Measurements from ENCODE around the gene GPR171. TPM values are rescaled to one million over a fixed set of nuclear protein-coding genes. Genes with fewer than 3 reads are reported as not detected.

GPR171 gene
- total RNA-seq, 2 experiments from 2014 or later, result 91.8 to 101 TPM

DNA sequence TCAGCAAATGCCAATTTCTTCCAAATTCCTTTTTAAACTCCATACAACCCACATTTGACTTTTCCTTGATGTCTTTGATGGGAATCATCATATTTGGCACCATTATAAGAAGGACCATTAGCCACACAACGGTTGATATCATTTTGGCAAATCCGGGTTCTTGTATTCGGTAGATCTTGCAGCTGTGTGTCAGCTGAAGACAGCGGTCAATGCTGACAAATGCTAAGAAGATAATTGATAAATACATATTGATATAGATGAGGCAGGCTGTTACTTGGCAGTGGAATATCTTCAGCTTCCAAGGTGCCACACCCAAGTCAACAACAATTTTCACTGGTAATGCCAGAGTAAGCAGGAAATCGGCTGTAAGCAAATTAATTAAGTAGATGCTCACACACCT, 4.2 kb downstream of the GPR171 start:
- peaks cover 41% of the 10 kb centered on the region for H3K4me1 Mint-ChIP-seq (ENCODE audit: low read depth)

DNA sequence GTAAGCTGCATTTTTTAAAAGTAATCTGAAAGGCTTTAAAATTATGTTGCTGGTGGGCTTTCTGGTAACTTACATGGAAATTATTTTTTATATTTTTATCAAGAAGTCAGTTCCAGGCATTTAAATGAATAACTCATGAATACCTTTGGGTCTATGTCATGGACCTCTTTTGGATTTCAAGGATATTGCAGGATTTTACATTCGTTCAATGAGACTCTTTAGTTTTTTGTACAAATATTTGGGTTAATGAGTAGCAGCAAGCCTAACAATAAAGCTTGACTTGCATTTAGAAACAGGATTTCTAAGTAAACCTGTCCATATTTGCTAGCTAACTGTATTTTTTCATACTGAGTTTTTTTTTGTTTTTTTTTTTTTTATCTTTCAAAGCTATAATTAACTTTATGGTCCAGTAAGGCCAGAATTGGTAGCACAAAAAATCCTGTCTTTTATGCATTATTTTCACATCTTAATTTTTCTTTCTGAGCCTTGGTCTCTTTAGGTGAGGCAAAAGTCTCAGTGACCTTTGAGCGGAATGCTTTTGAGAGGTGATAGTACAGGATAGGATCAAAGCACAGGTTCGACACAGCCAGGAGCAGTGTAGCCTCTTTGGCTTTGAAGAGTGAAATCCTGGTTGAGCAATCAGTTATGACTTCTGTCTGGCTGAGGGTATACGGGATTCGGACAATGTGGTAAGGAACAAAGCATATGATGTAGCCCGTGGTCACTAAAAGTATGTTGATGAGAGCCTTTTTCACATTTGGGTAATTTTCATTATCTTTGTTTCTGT, 4.8 kb downstream of the GPR171 start:
- peaks cover 80% of the 10 kb centered on the region for H3K36me3 Mint-ChIP-seq (ENCODE audit: low read depth)
- CTCF ChIA-PET, result interaction anchor here (1.2 to 2.0 kb wide), 6 partner anchors 9 to 30 kb away, joined by 3 to 6 read pairs (median 4); no protein-coding TSS in a partner anchor
- H3K4me1 Mint-ChIP-seq (ENCODE audit: low read depth), result peaks cover 41% of the 10 kb centered on the region

More for the DNA sequence above, 4.2 kb downstream of the GPR171 start:
- POLR2A ChIA-PET, result interaction anchor here (0.7 to 6.9 kb wide), 7 partner anchors 9 to 438 kb away, joined by 3 to 49 read pairs (median 7); partner anchors contain the start of gene SIAH2
- Mint-ChIP-seq H3K4me3 (peak overlapping the region; percentile 87), H3K9me3 (peaks cover 8% of the 10 kb centered on the region), H3K36me3 (ENCODE audit: low read depth) (peaks cover 76% of the 10 kb centered on the region), H3K27ac (peak overlapping the region; percentile 96), H3K27me3 (no peaks in the 10 kb centered on the region)
- DNase-seq (no peak), ATAC-seq (no peak)
- intact Hi-C loops (cut with micrococcal nuclease), result no loop called here
- CTCF ChIA-PET, result interaction anchor here (1.3 kb wide), 1 partner anchor 13 kb away, joined by 3 read pairs; no protein-coding TSS in a partner anchor
- TF ChIP-seq, protein P1, sequence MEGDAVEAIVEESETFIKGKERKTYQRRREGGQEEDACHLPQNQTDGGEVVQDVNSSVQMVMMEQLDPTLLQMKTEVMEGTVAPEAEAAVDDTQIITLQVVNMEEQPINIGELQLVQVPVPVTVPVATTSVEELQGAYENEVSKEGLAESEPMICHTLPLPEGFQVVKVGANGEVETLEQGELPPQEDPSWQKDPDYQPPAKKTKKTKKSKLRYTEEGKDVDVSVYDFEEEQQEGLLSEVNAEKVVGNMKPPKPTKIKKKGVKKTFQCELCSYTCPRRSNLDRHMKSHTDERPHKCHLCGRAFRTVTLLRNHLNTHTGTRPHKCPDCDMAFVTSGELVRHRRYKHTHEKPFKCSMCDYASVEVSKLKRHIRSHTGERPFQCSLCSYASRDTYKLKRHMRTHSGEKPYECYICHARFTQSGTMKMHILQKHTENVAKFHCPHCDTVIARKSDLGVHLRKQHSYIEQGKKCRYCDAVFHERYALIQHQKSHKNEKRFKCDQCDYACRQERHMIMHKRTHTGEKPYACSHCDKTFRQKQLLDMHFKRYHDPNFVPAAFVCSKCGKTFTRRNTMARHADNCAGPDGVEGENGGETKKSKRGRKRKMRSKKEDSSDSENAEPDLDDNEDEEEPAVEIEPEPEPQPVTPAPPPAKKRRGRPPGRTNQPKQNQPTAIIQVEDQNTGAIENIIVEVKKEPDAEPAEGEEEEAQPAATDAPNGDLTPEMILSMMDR (IDR thresholded peaks at IDR 0.05), result no peak

DNA sequence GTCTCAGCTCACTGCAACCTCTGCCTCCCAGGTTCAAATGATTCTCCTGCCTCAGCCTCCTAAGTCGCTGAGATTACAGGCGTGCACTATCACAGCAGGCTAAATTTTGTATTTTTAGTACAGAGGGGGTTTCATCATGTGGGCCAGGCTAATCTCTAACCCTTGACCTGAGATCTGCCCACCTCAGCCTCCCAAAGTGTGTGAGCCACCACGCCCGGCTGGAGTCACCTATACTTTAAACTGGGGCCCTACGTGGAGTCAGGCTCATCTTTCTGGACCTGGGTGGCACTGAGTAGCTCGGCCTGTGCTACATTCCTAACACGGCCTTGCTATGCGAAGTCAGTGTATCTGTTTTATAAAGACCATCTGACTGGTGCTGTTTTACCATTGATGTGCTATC, 5.8 kb downstream of the GPR171 start:
- Mint-ChIP-seq H3K4me3 (no peak overlapping the region), H3K36me3 (ENCODE audit: low read depth) (peaks cover 79% of the 10 kb centered on the region), H3K27me3 (no peaks in the 10 kb centered on the region), H3K4me1 (ENCODE audit: low read depth) (peaks cover 49% of the 10 kb centered on the region), H3K27ac (peak overlapping the region; percentile 76), H3K9me3 (peaks cover 10% of the 10 kb centered on the region)
- no peak for DNase-seq
- intact Hi-C loops (cut with micrococcal nuclease), result no loop called here
- no peak for ATAC-seq
- TF ChIP-seq, protein P1 (IDR thresholded peaks at IDR 0.05), result no peak
- ChIA-PET CTCF (interaction anchor here (0.8 to 2.0 kb wide), 8 partner anchors 8 to 31 kb away, joined by 3 to 8 read pairs (median 4); no protein-coding TSS in a partner anchor), POLR2A (interaction anchor here (0.7 to 6.9 kb wide), 9 partner anchors 10 to 1047 kb away, joined by 3 to 46 read pairs (median 4); no protein-coding TSS in a partner anchor)

More for the DNA sequence above, 4.8 kb downstream of the GPR171 start:
- H3K27me3 Mint-ChIP-seq, result no peaks in the 10 kb centered on the region
- DNase-seq (no peak), ATAC-seq (no peak)
- H3K9me3 Mint-ChIP-seq, result peaks cover 8% of the 10 kb centered on the region
- peak overlapping the region; percentile 87 for H3K4me3 Mint-ChIP-seq
- intact Hi-C loops (cut with micrococcal nuclease), result no loop called here
- TF ChIP-seq, protein P1 (IDR thresholded peaks at IDR 0.05), result no peak
- POLR2A ChIA-PET, result interaction anchor here (0.7 to 6.9 kb wide), 9 partner anchors 9 to 1046 kb away, joined by 3 to 49 read pairs (median 4); partner anchors contain the start of gene SIAH2
- H3K27ac Mint-ChIP-seq, result peak overlapping the region; percentile 96

DNA sequence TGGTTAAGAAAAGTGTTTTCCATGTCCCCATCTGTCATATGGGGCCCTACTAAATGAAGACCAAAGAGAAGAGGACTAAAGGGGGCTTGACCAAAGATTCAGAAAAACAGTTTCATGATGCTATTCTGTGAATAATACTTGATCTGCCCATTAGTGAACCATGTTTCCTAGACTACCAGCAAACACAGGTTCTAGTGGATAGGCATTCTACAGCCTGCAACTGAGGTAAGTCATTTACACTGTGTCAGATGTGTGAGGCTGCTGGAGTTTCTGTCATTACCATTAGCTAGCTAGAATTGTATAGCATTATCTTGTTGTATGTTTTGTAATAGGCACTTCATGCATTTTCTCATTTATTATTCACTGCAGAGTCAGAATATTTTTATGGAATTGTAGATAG, 6.6 kb downstream of the GPR171 start:
- Mint-ChIP-seq H3K4me1 (ENCODE audit: low read depth) (peaks cover 52% of the 10 kb centered on the region), H3K4me3 (peak overlapping the region; percentile 3)

More for the DNA sequence above, 6.6 kb downstream of the GPR171 start:
- ChIA-PET POLR2A (interaction anchor here (0.7 to 6.9 kb wide), 6 partner anchors 11 to 32 kb away, joined by 3 to 46 read pairs (median 6); no protein-coding TSS in a partner anchor), CTCF (interaction anchor here (0.8 to 2.0 kb wide), 6 partner anchors 9 to 32 kb away, joined by 3 to 8 read pairs (median 4); no protein-coding TSS in a partner anchor)
- TF ChIP-seq, protein P1 (IDR thresholded peaks at IDR 0.05), result no peak
- ATAC-seq (peak; percentile 33), DNase-seq (no peak)
- intact Hi-C loops (cut with micrococcal nuclease), result no loop called here
- H3K27ac Mint-ChIP-seq, result peak overlapping the region; percentile 81
- no peaks in the 10 kb centered on the region for H3K27me3 Mint-ChIP-seq
- H3K36me3 Mint-ChIP-seq (ENCODE audit: low read depth), result peaks cover 73% of the 10 kb centered on the region
- peaks cover 11% of the 10 kb centered on the region for H3K9me3 Mint-ChIP-seq

All from activated CD8-positive, alpha-beta T cell treated with anti-CD3 and anti-CD28 coated beads for 36 hours (primary cell).